ENCODE results near the gene BHLHE40.
"Not testable (repeated sequence)": the region's sequence is repeated elsewhere in the genome, so short reads cannot be mapped to it uniquely, and the experiment has no call there.

The BHLHE40 gene

DNA sequence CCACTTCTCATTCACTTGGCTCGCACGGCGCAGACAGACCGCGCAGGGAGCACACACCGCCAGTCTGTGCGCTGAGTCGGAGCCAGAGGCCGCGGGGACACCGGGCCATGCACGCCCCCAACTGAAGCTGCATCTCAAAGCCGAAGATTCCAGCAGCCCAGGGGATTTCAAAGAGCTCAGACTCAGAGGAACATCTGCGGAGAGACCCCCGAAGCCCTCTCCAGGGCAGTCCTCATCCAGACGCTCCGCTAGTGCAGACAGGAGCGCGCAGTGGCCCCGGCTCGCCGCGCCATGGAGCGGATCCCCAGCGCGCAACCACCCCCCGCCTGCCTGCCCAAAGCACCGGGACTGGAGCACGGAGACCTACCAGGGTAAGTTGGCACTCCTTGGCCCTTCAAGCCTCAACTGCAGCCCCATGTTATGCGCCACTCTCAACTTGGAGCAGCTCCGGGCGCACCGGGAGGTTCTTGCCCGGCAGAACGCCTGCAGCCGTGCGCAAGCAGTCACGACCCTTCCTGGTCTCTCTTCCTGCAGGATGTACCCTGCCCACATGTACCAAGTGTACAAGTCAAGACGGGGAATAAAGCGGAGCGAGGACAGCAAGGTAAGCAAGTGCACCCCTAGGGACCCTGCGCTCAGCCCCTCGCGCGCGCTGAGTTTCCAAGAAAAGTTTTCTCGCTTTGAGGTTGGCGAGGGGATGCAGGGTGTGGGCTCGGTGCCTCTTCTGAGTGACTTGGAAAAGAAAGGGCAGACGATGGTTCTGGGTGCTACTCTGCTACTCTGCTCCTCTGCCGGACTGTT lies at the start of gene BHLHE40:
BHLHE40 (plus strand) TSS at position 10 of the 801 bp plus-strand sequence; CDS start at position 292, 282 bp downstream.
- DNase-seq, result no peak

DNA sequence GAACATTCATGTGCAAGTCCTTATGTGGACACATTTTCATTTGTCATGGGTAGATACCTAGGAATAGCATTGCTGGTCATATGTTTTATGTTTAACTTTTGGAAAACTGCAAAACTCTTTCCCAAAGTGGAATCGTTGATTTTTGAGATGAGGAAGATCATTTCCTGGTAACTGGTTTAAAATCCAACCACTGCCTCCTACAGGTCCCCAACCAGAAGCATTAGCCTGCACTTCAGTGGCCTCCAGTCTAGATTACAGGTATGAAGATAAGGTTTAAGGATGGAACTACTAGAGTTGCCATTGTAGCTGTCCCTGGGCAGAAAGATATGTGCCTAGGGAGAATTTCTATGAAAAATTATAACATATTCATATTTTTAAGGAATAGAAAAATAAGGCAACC lies 48.7 kb upstream of the BHLHE40 start:
- no peak for DNase-seq

GRCh38 chr3:4934050-4934449 lies 45.2 kb upstream of the BHLHE40 start:
- no peak for DNase-seq

DNA sequence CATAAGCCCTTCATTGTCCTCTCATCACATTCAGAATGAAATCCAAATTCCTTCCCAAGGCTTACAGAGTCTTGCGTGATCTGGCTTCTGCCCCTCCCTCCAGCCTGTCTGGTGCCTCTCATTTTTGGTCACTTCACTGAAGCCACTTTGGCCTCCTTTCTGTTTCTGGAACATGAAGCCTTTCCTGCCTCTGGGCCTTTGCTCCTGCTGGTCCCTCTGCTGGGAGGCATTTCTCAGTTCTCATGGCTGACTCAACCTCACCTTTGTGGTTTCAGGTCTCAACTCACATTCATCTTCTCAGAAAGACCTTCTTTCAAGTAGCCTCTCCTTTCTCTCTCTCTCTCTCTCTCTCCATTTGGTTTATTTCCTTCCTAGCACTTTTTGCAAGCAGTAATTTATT lies 43.9 kb upstream of the BHLHE40 start:
- no peak for DNase-seq

DNA sequence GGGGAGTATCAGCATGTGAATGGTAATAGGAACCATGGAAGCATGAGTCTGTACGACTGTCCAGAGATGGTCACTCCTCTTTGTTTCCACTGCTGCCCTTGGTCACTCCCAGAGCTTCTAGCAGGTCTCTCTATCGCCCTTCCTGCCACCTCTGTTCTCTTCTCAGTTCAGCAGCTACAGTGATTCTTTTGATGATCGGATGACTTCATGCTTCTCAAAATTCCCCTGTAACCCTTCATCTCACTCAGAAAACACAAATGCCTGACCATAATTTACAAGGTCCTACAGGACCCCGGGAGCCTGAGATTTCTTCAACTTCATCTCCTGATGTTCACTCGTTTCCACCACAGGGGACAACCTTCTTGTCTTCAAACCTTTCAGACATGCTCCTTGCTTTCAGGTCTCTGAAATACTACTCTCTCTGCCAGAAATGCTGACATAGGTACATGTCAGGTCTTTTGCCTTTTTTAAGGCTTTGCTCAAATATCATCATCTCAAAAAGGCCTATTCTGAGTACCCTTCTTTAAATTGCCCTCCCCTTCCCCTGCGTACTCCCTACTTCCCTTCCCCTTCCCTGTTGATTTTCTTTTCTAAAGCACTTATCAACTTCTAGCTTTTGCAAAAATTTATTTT lies 42.1 kb upstream of the BHLHE40 start:
- DNase-seq, result no peak

DNA sequence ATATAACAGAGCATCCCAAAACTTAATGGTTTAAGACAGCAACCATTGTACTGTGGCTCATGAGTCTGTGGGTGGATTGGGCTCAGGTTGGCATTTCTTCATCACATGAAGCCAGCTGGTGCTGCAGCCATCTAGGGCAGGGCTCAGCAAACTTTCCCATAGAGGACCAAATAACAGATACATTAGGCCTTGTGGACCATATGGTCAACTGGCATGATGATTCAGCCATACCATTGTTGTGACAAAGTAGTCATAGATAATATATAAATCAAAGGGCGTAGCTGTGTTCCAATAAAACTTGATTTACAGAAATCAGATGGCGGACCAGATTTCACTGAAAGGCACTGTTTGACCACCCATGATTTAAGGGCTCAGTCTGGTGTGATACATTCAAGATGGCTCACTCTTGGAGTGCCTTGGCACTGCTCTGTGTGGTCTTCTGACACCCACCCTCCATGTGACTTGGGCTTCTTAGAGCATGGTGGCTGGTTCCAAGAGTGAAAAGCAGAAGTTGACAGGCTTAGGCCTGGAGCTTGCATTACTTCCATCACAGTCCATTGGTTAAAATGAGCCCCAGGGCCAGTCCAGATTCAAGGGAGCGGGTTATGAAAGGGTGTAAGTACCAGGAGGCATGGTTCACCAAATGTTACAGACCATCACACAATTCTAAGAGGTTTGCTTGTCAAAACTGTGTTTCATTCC lies 40.8 kb upstream of the BHLHE40 start:
- no peak for DNase-seq

DNA sequence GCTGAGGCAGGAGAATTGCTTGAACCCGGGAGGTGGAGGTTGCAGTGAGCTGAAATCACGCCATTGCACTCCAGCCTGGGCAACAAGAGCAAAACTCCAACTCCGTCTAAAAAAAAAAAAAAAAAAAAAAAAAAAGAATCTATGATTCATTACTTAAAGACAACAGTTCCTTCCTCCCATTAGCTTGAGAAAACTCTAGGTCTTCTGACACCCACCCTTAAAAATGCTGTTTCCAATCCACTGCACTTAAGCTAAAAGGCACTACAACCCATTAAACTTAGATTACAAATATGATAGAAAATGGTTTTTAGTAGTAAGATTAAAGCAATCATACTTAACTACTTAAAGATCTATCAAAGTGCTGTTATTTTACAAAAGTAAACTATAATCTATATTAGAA lies 40.0 kb upstream of the BHLHE40 start:
- DNase-seq, result no peak

GRCh38 chr3:4940985-4941384 lies 38.3 kb upstream of the BHLHE40 start:
- DNase-seq, result no peak

- no peak for DNase-seq
Observed at GRCh38 chr3:4943549-4943948, 35.7 kb upstream of the BHLHE40 start.

DNA sequence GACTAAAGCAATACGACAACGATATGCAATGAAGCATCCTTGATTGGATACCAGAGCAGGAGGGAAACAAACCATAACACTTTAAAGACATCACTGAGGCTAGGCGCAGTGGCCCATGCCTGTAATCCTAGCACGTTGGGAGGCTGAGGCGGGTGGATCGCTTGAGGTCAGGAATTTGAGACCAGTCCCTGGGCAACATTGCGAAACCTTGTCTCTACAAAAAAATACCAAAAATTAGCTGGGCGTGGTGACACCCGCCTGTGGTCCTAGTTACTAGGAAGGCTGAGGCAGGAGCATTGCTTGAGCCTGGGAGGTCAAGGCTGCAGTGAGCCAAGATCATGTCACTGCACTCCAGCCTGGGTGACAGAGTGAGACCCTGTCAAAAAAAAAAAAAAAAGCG lies 33.9 kb upstream of the BHLHE40 start:
- no peak for DNase-seq

DNA sequence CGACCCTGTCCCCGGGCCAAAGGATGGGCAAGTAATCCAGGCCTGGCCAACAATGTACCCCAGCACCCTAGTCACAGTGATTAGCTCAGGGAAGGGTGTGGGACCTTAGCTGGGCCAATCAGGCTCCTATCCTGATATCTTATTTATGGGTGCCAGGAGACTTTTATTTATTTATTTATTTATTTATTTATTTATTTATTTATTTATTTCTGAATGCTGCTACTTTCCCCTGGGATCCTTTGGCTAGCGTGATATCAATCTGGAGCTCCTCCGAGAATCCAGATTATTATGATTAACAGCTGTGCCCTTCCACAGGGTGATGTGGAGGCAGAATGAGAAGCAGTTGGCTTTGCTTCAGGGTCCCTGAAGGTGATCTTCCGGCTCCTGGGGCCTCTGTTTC lies 32.2 kb upstream of the BHLHE40 start:
- DNase-seq, result no peak

DNA sequence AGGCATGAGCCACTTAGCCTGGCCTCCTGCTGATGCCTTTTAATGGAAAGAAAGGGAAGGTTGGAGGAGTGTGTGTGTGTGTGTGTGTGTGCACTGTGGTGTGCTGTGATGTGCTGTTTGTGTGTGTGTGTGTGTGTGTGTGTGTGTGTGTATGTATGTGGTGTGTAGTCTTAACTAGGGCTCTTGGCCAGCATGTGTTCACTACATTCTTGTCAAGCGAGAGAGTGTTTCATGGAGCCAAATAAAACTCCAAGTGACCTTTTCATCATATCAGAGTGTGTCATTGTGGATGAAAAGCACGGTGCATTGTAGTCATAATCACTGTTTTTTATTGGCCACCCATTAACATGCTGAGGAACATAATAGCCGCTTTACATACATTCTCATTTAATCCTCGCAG lies 30.8 kb upstream of the BHLHE40 start:
- DNase-seq, result no peak

- DNase-seq, result no peak
Observed at GRCh38 chr3:4949004-4949403, 30.2 kb upstream of the BHLHE40 start.

DNA sequence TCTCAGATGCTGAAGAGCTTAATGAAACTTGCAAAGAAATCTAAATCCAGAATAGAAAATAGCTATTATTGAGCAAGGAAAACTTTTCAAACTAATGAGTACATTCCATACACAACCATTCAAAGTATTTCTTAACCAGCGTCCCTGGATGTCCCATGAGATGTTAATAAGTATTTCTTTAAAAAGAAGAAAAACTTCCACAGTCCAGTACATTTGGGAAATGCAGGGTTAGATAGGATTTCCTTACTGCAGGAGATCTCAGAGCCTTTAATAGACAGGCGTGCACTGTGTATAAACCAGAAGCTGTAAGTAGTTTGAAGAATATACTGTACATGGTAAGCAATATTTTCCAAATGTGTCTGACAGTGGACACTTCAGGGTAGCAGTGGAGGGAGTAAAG lies 29.6 kb upstream of the BHLHE40 start:
- DNase-seq, result no peak

DNA sequence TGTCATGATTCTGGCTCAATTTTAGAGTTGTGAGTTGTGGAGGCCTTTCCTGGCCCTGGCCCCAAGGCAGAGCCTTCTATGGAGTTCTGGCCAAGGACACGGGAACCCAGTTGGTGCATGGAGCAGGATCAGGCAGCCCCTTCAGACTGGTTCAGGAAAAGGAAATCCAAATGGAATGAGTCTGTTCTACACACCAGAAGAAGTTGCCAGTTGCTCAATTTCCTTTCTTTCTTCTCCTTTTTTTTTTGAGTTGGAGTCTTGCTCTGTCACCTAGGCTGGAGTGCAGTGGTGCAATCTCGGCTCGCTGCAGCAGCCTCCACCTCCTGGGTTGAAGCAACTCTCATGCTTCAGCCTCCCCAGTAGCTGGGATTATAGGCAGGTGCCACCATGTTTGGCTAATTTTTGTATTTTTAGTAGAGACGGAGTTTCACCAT lies 28.9 kb upstream of the BHLHE40 start:
- DNase-seq, result no peak

DNA sequence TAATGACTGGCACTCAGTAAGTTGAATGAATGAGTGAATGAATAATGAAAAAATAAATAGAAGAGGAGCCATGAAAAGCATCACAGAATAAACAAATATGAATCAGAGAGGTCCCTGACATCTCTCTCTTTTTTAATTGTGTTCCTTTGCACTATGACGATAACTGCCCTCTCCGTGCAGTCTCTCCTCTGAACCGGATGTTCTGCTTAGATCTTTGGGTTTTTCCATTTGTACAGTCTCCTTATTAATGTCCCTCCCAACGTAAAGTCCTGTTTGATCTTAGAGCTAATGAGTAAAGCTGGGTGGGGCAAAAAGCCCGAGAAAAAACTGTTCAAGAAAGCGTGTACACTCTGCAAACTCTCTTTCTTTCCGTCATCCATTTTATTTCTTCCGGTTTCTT lies 28.3 kb upstream of the BHLHE40 start:
- no peak for DNase-seq

DNA sequence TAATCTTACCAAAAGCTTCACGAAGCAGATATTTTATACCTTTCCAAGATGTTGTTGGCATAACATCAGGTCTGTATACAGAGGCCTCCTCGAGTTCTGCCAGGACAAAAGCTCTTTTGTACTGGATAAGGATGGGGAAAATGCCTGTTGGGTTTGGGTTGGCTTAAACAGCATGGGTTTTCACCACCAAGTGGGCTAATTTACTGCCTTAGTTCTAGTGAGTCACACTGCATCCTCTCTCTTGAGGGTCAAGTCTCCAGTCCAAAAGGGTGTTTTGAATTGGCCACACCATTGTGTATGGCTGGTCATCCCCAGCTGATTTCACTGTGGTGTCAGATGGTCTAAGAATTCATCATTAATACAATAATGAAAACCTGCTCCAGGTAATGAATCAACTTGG lies 26.1 kb upstream of the BHLHE40 start:
- no peak for DNase-seq

DNA sequence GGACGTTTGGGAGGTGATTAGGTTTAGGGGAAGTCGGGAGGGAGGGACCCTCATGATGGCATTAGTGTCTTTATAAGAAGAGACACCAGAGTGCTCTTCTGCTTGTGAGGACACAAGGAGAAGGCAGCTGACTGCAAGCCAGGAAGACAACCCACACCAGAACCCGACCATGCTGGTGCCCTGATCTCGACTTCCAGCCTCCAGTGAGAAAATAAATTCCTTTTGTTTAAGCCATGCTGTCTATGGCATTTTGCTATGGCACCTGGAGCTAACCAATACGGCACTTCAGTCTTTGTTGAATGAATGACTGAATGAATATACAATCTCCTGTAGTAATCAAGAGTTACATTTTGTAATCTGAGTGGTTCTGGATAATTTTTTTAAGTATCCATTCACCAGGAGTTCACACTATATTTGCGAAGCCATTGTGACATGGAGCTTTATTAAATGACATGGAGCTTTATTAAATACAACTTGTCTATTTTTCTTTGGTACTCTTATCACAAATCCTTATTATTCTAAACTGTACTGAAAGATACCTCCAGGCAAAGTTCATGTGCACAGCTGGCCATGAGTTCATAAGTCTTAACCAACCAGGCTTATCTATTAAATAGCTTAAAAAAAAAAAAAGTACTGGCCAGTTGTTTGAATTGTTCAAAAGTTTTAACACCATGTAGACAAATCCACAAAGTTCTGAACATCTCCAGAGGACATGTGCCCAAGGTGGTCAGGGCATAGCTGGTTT lies 24.8 kb upstream of the BHLHE40 start:
- DNase-seq, result no peak

GRCh38 chr3:4956099-4956498 lies 23.1 kb upstream of the BHLHE40 start:
- DNase-seq, result no peak

GRCh38 chr3:4956738-4957137 lies 22.5 kb upstream of the BHLHE40 start:
- DNase-seq, result no peak

- no peak for DNase-seq
Observed at GRCh38 chr3:4957978-4958377, 21.3 kb upstream of the BHLHE40 start.

DNA sequence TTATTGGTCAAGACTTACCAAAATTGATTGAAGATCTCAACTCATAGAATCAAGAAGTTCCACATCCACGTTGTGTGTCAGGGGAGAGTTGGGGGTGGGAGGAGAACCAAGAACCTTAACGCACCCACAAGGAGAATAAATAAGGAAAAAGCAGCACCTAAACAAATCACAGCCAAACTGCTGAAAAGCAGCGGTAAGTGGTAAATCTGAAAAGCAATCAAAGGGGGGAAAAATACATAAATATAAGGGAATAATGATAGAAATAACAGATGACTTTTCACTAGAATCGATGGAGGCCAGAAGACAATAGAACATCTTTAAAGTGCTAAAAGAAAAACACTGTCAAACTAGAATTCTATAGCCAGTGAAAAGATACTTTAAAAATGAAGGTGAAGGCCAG lies 20.1 kb upstream of the BHLHE40 start:
- no peak for DNase-seq

DNA sequence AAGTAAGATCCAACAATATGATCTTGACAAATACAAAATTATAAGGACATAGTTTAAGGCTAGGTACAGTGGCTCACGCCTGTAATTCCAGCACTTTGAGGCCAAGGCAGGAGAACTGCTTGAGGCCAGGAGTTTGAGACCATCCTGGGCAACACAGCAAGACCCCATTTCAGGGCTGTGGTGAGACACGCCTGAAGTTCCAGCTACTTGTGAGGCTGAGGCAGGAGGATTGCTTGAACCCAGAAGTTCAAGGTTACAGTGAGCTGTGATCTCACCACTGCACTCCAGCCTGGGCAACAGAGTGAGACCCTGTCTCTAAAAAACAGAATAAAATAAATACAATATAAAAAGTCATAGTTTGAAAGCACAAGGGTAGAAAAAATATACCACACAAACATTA lies 17.4 kb upstream of the BHLHE40 start:
- DNase-seq, result not testable (repeated sequence)

Measured in activated CD8-positive, alpha-beta memory T cell treated with anti-CD3 and anti-CD28 coated beads, Interleukin-2, amount 50 U/mL, for 4 hours (primary cell).